GM23338 (cell line): ENCODE results near the gene ENPP7. TPM values are rescaled to one million over a fixed set of nuclear protein-coding genes. Genes with fewer than 3 reads are reported as not detected.

Experiments used
- ATAC-seq: fragments of 200-7000 bp; cut with Tn5 transposase; 3 replicates; pipeline ENCODE4 v1.9.1; 2020
- DNase-seq: peaks from one replicate; pipeline ENCODE4 v3.0.0-alpha.2; 2015; ENCODE audit warnings: low spot score
- H2AFZ ChIP-seq: fragments of 200-600 bp; sonication (generic); 2 replicates; pipeline ENCODE4 v1.8.0; 2016; ENCODE audit warnings: antibody characterized with exemption, mild to moderate bottlenecking, moderate library complexity
- H3F3A ChIP-seq: fragments of 200-600 bp; sonication (generic); replicated peaks from 2 replicates; pipeline ENCODE4 v1.8.0; 2017; ENCODE audit warnings: antibody characterized with exemption, mixed run types, low read depth
- H3K27ac ChIP-seq: fragments of 200-600 bp; sonication (generic); 2 replicates; pipeline ENCODE4 v1.6.1; 2016; ENCODE audit warnings: low read depth
- H3K27me3 ChIP-seq: fragments of 200-600 bp; sonication (generic); 2 replicates; pipeline ENCODE4 v1.8.0; 2016; ENCODE audit warnings: mild to moderate bottlenecking, mixed run types, moderate library complexity; ENCODE audit not compliant: insufficient read depth
- H3K36me3 ChIP-seq: fragments of 200-600 bp; sonication (generic); 2 replicates; pipeline ENCODE4 v1.8.0; 2016; ENCODE audit warnings: mild to moderate bottlenecking; ENCODE audit not compliant: insufficient read depth
- H3K4me1 ChIP-seq: fragments of 200-600 bp; sonication (generic); 2 replicates; pipeline ENCODE4 v1.8.0; 2016; ENCODE audit warnings: mild to moderate bottlenecking, moderate library complexity; ENCODE audit not compliant: insufficient read depth
- H3K4me2 ChIP-seq: fragments of 200-600 bp; sonication (generic); 2 replicates; pipeline ENCODE4 v1.7.1; 2017; ENCODE audit warnings: mixed run types
- H3K4me3 ChIP-seq: fragments of 200-600 bp; sonication (generic); 2 replicates; pipeline ENCODE4 v1.6.1; 2016; ENCODE audit warnings: mixed run types
- H3K79me2 ChIP-seq: fragments of 200-600 bp; sonication (generic); replicated peaks from 2 replicates; pipeline ENCODE4 v1.8.0; 2017; ENCODE audit warnings: mild to moderate bottlenecking; ENCODE audit not compliant: insufficient read depth
- H3K9me2 ChIP-seq: fragments of 200-600 bp; sonication (generic); 2 replicates; pipeline ENCODE4 v1.8.0; 2017; ENCODE audit not compliant: insufficient read depth
- H4K20me1 ChIP-seq: fragments of 200-600 bp; sonication (generic); replicated peaks from 2 replicates; pipeline ENCODE4 v1.8.0; 2017; ENCODE audit warnings: mild to moderate bottlenecking; ENCODE audit not compliant: insufficient read depth
- H3K27ac Mint-ChIP-seq: 2 replicates; pipeline ENCODE4 v1.8.0; 2020; ENCODE audit warnings: inconsistent platforms, mild to moderate bottlenecking, moderate library complexity, mixed read lengths
- H3K27me3 Mint-ChIP-seq: 3 replicates; pipeline ENCODE4 v1.8.0; 2022; ENCODE audit warnings: low read depth, mild to moderate bottlenecking, moderate library complexity, mixed read lengths, inconsistent platforms; ENCODE audit not compliant: insufficient read depth, poor library complexity
- H3K36me3 Mint-ChIP-seq: 3 replicates; pipeline ENCODE4 v1.8.0; 2021; ENCODE audit warnings: low read depth, mild to moderate bottlenecking, inconsistent platforms, moderate library complexity, mixed read lengths
- H3K4me1 Mint-ChIP-seq: 3 replicates; pipeline ENCODE4 v1.8.0; 2020; ENCODE audit warnings: mild to moderate bottlenecking, inconsistent platforms, mixed read lengths
- H3K4me3 Mint-ChIP-seq: 3 replicates; pipeline ENCODE4 v1.8.0; 2021; ENCODE audit warnings: moderate library complexity, mild to moderate bottlenecking, inconsistent platforms, mixed read lengths
- H3K9me3 Mint-ChIP-seq: 3 replicates; pipeline ENCODE4 v1.8.0; 2020; ENCODE audit warnings: moderate library complexity, mild to moderate bottlenecking, inconsistent platforms, mixed read lengths
- CTCF ChIP-seq, 2 experiments: fragments of 200-600 bp in 1 of 2; sonication (generic) in 1 of 2; conservative IDR thresholded peaks; 2 replicates each; pipeline versions ENCODE4 v1.5.1 to v1.6.1; 2016 to 2017; ENCODE audit warnings: antibody characterized with exemption in 2 of 2, low read depth in 2 of 2, mild to moderate bottlenecking in 2 of 2, moderate library complexity in 1 of 2
- ETS1 ChIP-seq: IDR thresholded peaks from 2 replicates; pipeline ENCODE4 v1.6.1; 2016; ENCODE audit warnings: antibody characterized with exemption
- EZH2 ChIP-seq: fragments of 200-600 bp; sonication (generic); IDR thresholded peaks from one replicate; pipeline ENCODE4 v1.8.0; 2017; ENCODE audit warnings: antibody characterized with exemption, mild to moderate bottlenecking, low read depth; ENCODE audit not compliant: unreplicated experiment
- EZH2phosphoT487 ChIP-seq: fragments of 200-600 bp; sonication (generic); IDR thresholded peaks from one replicate; pipeline ENCODE4 v1.8.1; 2018; ENCODE audit warnings: antibody characterized with exemption; ENCODE audit not compliant: unreplicated experiment
- JUNB ChIP-seq: IDR thresholded peaks from one replicate; pipeline ENCODE4 v1.6.1; 2016; ENCODE audit warnings: antibody characterized with exemption; ENCODE audit not compliant: unreplicated experiment
- NANOG ChIP-seq: IDR thresholded peaks from 2 replicates; pipeline ENCODE4 v1.6.1; 2016; ENCODE audit warnings: antibody characterized with exemption, borderline replicate concordance
- POLR2AphosphoS5 ChIP-seq: IDR thresholded peaks from 2 replicates; pipeline ENCODE4 v1.6.1; 2016; ENCODE audit warnings: antibody characterized with exemption, low read depth
- REST ChIP-seq: IDR thresholded peaks from one replicate; pipeline ENCODE4 v1.6.1; 2018; ENCODE audit warnings: antibody characterized with exemption; ENCODE audit not compliant: unreplicated experiment
- STAT1 ChIP-seq: IDR thresholded peaks from one replicate; pipeline ENCODE4 v1.6.1; 2016; ENCODE audit warnings: antibody characterized with exemption; ENCODE audit not compliant: unreplicated experiment
- ZNF114 ChIP-seq: fragments of 250-450 bp; sonication (Bioruptor Pico); IDR thresholded peaks from 2 replicates; pipeline ENCODE4 v1.5.0; 2020; ENCODE audit warnings: mild to moderate bottlenecking, moderate library complexity
- ZNF331 ChIP-seq: fragments of 250-450 bp; sonication (Bioruptor Pico); IDR thresholded peaks from 2 replicates; pipeline ENCODE4 v1.5.0; 2020; ENCODE audit warnings: low read depth, mild to moderate bottlenecking, moderate library complexity
- polyA plus RNA-seq: library from polyadenylated mRNA; unstranded; fragments of >200 nt; fragmentation: Nextera tagmentation; extraction: Ambion mirVana; gene quantifications from 2 replicates; pipeline ENCODE4 v1.2.1, GENCODE V29; 2016
- total RNA-seq: library from RNA; depleted of rRNA; stranded (reverse); fragments of >200 nt; shearing (Covaris generic); gene quantifications from 2 replicates; pipeline ENCODE4 v1.2.3, GENCODE V29; 2014

The ENPP7 gene
- total and polyA plus RNA-seq, 2 experiments from 2014 or later, result not detected

GRCh38 chr17:79729761-79730160 lies 982 bp upstream of the ENPP7 start (continued):
- TF ChIP-seq JUNB, result no peak

GRCh38 chr17:79730437-79730768 lies 340 bp upstream of the ENPP7 start:
- Mint-ChIP-seq H3K27ac (no peak overlapping the region), H3K36me3 (no peaks in the 10 kb centered on the region), H3K4me1 (peaks cover 7% of the 10 kb centered on the region; the same call in 1 of the 3 replicates), H3K27me3 (peaks cover 14% of the 10 kb centered on the region), H3K9me3 (no peaks in the 10 kb centered on the region), H3K4me3 (no peak overlapping the region)
- no peak overlapping the region for H2AFZ ChIP-seq
- H3K36me3 ChIP-seq, result no peaks in the 10 kb centered on the region
- no peaks in the 10 kb centered on the region for H4K20me1 ChIP-seq
- H3F3A ChIP-seq, result no peaks in the 10 kb centered on the region
- no peaks in the 10 kb centered on the region for H3K79me2 ChIP-seq
- H3K4me3 ChIP-seq, result no peak overlapping the region
- DNase-seq, result no peak
- no peak for ATAC-seq
- H3K27me3 ChIP-seq, result no peaks in the 10 kb centered on the region
- TF ChIP-seq ZNF331 (no peak), POLR2AphosphoS5 (no peak), EZH2phosphoT487 (no peak), CTCF (conservative IDR thresholded peaks at IDR 0.05; ENCODE audit: low read depth in 2 of 2) (no peak), EZH2 (no peak), NANOG (no peak), STAT1 (no peak), REST (no peak), ZNF114 (no peak), JUNB (no peak), ETS1 (no peak)
- H3K4me1 ChIP-seq, result no peaks in the 10 kb centered on the region
- no peak overlapping the region for H3K4me2 ChIP-seq
- no peaks in the 10 kb centered on the region for H3K9me2 ChIP-seq
- H3K27ac ChIP-seq, result no peak overlapping the region
